Activated gamma-delta T cell (primary cell): Measurements from ENCODE around the gene SLC46A2.

Experiments used
- DNase-seq: peaks from one replicate; lab custom pipeline; 2025; lab: John Stamatoyannopoulos, UW

Gene SLC46A2

DNA sequence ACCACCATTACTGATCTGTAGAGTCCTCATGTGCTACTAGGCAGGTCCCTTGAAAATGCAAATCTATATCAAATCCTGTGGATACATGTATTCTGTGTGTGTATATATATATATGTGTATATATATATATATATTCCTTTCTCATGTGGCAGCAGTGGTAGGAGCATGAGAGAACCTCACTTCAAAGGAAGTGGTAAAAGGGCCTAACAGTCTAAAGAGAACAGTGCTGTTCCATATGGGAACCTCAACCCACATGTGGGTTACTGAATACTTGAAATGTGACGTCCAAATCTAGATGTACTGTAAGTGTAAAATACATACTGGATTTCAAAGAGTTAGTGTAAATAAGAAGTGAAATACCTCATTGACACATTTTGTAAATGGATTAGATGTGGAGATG, 5.4 kb downstream of the SLC46A2 start:
- DNase-seq, result no peak

DNA sequence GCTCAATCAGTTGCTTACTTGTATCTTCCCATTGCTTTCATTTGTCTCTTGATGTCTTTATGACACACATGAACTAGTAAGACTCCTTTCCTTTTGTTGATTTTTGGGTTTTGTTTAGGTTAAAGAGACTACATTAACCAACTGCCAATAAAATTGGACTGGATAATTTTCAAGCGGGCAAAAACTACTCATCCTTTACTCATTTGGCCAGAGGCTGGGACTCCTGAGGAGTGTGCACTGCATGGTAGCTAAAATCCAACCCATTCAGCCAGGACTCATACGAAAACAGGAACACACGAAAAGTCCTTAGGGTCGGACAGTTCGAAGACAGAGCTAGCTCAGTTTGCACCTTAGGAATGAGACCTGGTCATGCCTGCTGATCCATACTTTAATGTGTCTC, 6.0 kb downstream of the SLC46A2 start:
- DNase-seq, result no peak

- DNase-seq, result no peak
Measured at GRCh38 chr9:112884101-112884500, 6.6 kb downstream of the SLC46A2 start.

- DNase-seq, result no peak
Measured at GRCh38 chr9:112881331-112881730, 9.3 kb downstream of the SLC46A2 start.

DNA sequence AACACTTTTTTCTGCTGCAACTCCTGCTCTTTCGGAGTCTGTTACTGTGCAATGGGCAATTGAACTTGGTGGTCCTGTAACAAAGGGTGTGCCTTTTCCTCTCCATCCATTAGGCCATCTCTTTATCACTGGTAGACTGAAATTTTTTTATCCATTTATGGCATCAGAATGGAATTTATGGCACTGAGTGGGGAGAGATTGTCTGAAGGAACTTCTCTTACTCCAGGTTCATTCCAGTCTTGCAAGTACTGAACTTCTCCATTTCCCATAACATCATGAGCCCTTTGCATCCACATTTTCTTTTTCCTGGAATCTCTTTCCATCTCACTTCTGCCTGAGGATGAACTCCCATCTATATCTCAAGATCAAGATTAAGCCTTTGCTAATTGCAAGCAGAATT, 10.0 kb downstream of the SLC46A2 start:
- DNase-seq, result no peak

DNA sequence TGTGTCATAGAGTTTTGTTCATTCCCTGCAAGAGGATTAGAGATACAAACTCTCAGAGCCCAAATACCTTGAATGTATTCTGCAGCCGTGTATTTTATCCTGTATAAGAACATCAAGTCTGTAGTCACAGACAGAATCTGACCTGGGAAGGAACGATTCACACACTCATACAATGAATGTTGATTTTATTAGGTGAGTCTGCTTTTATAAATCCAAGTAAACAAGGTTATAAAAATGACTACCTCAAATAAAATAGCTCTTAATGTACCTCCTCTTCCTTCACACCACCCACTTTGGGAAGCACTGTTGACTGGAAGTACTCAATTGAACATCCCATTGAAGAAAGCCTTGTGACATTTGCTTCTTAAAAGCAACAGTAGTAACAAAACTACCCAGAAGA, 11.9 kb downstream of the SLC46A2 start:
- DNase-seq, result no peak

- no peak for DNase-seq
Measured at GRCh38 chr9:112873773-112874405, 16.8 kb downstream of the SLC46A2 start.

GRCh38 chr9:112872019-112872418, 18.7 kb downstream of the SLC46A2 start:
- no peak for DNase-seq

- no peak for DNase-seq
Measured at GRCh38 chr9:112870556-112870955, 20.1 kb downstream of the SLC46A2 start.

DNA sequence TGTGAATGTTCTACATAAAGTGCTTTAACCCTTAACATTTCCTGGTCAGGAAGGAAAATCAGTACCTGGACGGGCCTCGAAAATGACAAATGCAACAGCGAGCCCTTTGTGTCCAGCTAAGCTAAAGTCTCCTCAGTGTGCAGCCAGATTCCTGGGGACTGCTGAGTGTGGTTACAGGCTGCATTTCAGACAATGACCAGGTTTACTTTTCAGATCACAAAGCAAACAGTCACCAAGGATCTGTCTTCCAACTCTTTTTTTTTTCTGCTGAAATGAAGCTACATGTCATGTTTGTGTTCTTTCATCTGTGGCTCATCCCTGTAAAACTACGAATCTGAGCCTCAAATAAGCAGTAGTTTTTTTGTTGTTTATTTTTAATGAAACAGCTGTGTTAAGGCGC, 20.8 kb downstream of the SLC46A2 start:
- DNase-seq, result no peak

DNA sequence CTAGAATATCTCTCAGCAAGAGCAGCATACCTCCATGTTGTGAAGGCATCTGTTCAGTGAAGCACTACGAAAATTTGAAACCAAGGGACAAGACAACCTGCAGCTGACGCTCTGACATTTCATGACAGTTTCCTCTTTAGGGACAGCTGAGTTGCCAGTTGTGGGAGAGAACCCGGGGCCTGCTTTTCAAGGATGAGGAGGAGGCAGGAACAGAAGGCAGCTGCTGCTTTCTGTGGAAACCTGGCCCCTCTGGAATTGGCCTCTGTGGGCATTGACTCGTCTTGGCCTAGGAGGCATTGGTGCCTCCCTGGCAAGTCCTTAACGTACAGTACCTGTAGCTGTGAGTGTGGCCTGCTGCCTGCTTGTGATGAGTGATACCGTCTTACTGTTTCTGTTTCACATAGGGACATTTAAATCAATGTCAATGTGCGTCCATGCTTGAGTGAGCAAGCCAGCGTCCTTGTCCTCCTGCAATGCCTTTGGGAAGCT, 21.6 kb downstream of the SLC46A2 start:
- DNase-seq, result no peak

DNA sequence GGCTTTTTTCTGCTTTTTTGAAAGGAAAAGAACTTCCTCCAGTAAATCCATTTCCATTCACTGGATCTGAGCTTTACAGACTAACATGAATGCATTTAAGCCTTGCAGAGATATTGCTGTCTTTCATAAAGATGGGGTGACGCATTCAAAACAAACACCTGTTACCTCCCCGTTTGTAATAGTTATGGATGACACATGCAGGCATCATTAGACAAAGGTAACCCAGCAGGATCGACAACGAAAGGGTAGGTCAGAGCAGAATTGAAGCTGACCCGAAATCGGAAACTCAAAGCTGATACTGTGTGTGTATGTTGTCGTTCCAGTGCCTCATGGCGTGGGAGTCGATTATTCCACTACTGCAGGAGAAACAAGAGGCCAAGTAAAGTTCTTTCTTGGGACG, 22.2 kb downstream of the SLC46A2 start:
- no peak for DNase-seq

GRCh38 chr9:112867275-112867991, 23.2 kb downstream of the SLC46A2 start:
- no peak for DNase-seq

- no peak for DNase-seq
Measured at GRCh38 chr9:112866662-112867274, 23.9 kb downstream of the SLC46A2 start.

DNA sequence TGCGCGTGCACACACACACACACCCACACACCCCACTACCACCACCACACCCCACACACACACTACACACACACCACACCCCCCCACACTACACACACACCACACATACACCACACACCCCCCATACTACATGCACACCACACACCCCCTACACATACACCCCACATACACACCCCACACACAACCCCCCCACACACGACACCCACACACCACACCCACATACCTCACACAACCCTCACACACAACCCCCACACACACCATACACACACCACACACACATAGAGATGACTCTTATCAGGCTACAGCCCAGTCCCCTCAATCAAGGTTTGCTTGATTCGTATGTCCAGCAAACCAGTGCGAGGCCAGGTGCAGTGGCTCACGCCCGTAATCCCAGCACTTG, 25.7 kb downstream of the SLC46A2 start:
- no peak for DNase-seq

DNA sequence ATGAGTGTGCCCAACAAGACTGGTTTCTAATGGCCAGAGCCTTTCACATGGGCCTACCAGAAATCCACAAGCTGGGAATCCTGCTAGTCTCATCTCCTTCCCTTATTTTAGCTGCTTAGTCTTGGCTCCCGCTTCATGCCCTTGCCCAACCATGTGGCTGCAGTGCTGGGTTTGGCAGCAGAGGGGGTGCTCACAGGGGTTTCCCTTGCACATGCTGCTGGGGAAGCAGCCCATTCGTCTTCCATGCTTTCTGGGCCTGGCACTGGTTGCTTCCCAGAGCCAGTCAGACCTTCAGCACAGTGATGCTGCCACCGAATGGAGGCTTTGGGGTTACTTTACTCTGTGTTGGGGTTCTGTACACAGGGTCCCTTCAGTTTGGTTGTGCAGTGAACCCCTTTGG, 26.3 kb downstream of the SLC46A2 start:
- no peak for DNase-seq

- DNase-seq, result no peak
Measured at GRCh38 chr9:112863746-112864145, 26.9 kb downstream of the SLC46A2 start.

GRCh38 chr9:112863214-112863613, 27.5 kb downstream of the SLC46A2 start:
- no peak for DNase-seq

DNA sequence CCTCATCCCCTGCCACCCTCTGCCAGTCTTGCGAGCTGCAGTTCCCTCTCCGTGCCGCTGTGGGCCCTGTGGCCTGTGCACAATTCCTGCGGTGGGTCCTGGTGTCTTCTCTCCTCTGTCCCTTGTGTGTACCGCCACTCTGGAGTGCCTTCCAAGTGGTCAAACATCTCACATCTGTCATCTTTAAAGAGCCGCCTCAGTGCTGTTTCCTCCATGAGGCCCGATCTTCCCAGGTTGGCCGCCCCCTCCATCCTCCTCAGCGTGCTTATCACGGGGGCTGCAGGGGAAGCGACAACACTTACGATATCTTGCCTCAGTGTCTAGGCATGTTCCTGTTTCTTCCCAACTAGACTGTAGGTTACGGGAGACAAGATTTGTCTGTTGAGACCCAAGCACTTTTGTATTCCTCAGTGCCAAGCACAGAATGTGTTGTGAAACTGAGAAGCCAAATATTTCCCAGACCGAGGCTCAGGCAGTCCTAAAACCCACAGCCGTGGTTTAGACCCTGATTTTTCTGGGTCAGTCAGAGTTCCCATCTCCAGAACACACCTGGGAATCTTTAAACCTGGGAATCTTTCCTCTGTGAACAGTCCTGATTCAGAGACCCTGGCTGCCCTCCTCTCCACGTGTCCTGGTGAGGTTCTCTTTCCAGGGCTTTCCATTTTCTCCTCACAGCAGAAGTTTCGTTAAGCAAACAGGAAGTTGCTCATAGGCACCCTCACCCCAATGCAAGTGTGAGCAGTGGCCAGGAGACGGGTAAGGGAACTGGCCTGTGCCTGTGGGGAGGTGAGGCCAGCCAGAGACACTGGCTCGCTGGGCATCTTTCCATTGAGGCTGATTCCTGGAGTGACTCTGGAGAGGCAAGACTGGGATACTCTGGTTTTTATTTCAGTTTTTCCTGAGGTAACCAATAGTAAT, 28.8 kb downstream of the SLC46A2 start:
- no peak for DNase-seq

DNA sequence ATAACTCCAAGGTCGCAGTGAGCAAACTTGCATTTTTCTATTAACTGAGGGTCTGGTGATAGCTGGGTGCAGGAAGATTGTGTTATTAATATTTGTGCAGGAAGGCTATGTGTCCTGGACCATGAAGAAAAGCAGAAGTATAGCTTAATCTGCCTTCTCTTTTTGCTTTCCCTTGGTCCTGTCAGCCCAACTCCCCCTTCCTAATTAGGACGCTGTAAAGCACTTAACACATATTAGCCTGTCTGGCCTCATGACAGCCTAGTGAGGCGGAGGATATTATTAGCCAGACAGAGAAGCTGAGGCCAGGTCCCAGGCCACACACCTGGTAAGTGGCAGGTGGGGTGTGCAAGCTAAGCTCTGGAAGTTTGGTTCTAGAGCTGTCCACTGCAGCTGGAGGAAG, 29.5 kb downstream of the SLC46A2 start:
- DNase-seq, result no peak

DNA sequence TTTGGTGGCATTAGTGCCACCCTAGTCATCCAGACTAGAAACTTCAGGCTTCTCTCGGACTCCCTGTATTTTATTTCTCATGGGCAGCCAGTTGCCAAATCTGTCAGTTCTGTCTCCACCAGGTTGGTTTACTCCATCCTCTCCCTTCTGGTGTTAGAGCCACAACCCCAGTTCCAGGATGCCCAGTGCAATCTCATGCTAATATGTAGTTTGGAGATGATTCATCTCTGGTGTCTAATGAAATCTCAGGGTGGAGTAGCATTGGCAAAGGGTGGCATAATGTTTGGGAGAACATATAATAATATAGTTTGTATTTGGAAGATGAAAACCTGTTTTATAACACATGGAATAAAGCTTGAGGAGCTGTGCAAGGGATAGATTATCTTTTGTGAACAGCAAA, 30.2 kb downstream of the SLC46A2 start:
- no peak for DNase-seq

DNA sequence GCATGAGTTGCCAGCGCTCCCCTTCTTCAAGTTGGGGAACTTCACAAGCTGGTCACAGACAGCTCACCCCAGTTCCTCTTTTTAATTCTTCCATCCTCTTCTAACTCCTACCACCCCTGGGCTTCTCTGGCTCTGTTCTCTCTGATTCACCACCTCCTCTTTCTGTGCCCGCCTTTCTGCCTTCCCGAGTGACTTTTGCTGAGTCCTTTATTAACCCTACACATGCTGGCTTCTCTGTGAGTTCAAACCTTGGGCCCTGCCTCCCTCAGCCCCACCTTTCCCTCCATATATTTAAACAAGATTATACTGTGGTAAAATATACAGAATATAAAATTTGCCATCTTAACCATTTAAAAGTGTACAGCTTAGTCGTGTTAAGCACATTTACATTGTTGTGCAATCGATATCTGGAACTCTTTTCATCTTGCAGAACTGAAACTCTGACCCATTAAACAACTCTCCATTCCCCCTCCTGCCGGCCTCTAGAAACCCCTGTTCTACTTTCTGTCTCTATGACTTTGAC, 32.0 kb downstream of the SLC46A2 start:
- no peak for DNase-seq
